ENCODE measurements around the gene DCDC2C. TPM values are rescaled to one million over a fixed set of nuclear protein-coding genes. Genes with fewer than 3 reads are reported as not detected.

The DCDC2C gene
- polyA plus RNA-seq, 2 of the 4 experiments (the other 2 are of a cell fraction) = not detected

- H3K9me3 ChIP-seq = no peaks in the 10 kb centered on the region
- no peak overlapping the region for H3K4me2 ChIP-seq
- H3K27ac ChIP-seq = no peak overlapping the region
- H3K4me3 ChIP-seq = no peak overlapping the region
- CTCF ChIA-PET = interaction anchor here (0.7 to 1.2 kb wide), 3 partner anchors 121 to 1771 kb away, joined by 3 read pairs; no protein-coding TSS in a partner anchor
- POLR2A ChIA-PET = no interaction called here
- FAIRE-seq (no peak), ATAC-seq (no peak), DNase-seq (ENCODE audit: low read depth in 1 of 2, low spot score in 1 of 2) (no peak)
- H3K4me1 ChIP-seq = peaks cover 8% of the 10 kb centered on the region; the same call in 2 of the 3 replicates
- TF ChIP-seq CBX2 (IDR thresholded peaks at IDR 0.05; ENCODE audit: borderline replicate concordance, low read depth) (no peak), PHF8 (IDR thresholded peaks at IDR 0.05; ENCODE audit: borderline replicate concordance, low read depth) (no peak), ATOH8 (CRISPR knock-in tag; IDR thresholded peaks at IDR 0.05; ENCODE audit: low read depth) (no peak), HMGXB4 (CRISPR knock-in tag; IDR thresholded peaks at IDR 0.05; ENCODE audit: borderline replicate concordance) (no peak), POLR2A (IDR thresholded peaks at IDR 0.05; ENCODE audit: low read length) (no peak), JUN (IDR thresholded peaks at IDR 0.05) (no peak), KDM5A (IDR thresholded peaks at IDR 0.05) (no peak), RAD21 (conservative IDR thresholded peaks at IDR 0.05 in 1 of 2, IDR thresholded peaks at IDR 0.05 in 1 of 2) (no peak), POLR2AphosphoS2 (conservative IDR thresholded peaks at IDR 0.05; ENCODE audit: low read length) (no peak), HES2 (IDR thresholded peaks at IDR 0.05) (no peak), BHLHE40 (IDR thresholded peaks at IDR 0.05; ENCODE audit: low read depth, low read length) (no peak), TFCP2L1 (CRISPR knock-in tag; IDR thresholded peaks at IDR 0.05) (no peak), EHF (CRISPR knock-in tag; IDR thresholded peaks at IDR 0.05) (no peak), ZNF302 (CRISPR knock-in tag; IDR thresholded peaks at IDR 0.05) (no peak), KDM1A (IDR thresholded peaks at IDR 0.05; ENCODE audit: low read depth) (no peak)
- 80% methylated on average over 36 of the region's 36 CpGs for WGBS (ENCODE audit: missing lambda C conversion rate)
These were observed 46.3 kb upstream of the DCDC2C start for GRCh38 chr2:3656762-3657721.

- H3K4me3 ChIP-seq = no peak within 1 kb of the TSS
- no peaks in the 10 kb centered on the region for H3K9me3 ChIP-seq
- no peak within 1 kb of the TSS for H3K27ac ChIP-seq
- WGBS (ENCODE audit: missing lambda C conversion rate) = 80% methylated on average over 7 of the region's 7 CpGs
- peaks cover 8% of the 10 kb centered on the region; the same call in 2 of the 3 replicates for H3K4me1 ChIP-seq
- no peak within 1 kb of the TSS for H3K4me2 ChIP-seq
- no peak for ATAC-seq
- no peak for DNase-seq (ENCODE audit: low read depth in 1 of 2, low spot score in 1 of 2)
- FAIRE-seq = no peak
- no peak for TF ChIP-seq ZFP36 (IDR thresholded peaks at IDR 0.05; ENCODE audit: borderline replicate concordance, partially characterized antibody)
- no peak for TF ChIP-seq USF2 (IDR thresholded peaks at IDR 0.05)
- TF ChIP-seq NR3C1 (IDR thresholded peaks at IDR 0.05) = no peak
- no peak for TF ChIP-seq MYC (IDR thresholded peaks at IDR 0.05; ENCODE audit: borderline replicate concordance, low read length)
- TF ChIP-seq FOSB (CRISPR knock-in tag; IDR thresholded peaks at IDR 0.05) = no peak
- TF ChIP-seq POLR2A (IDR thresholded peaks at IDR 0.05; ENCODE audit: low read length) = no peak
- no peak for TF ChIP-seq HEYL (CRISPR knock-in tag; IDR thresholded peaks at IDR 0.05)
- no peak for TF ChIP-seq SREBF2 (IDR thresholded peaks at IDR 0.05)
- no peak for TF ChIP-seq HOXB13 (CRISPR knock-in tag; IDR thresholded peaks at IDR 0.05; ENCODE audit: low read depth)
- TF ChIP-seq ELK1 (IDR thresholded peaks at IDR 0.05; ENCODE audit: low read depth, low read length) = no peak
- TF ChIP-seq MAX (IDR thresholded peaks at IDR 0.05) = no peak
- POLR2A ChIA-PET = no interaction called here
- CTCF ChIA-PET = no interaction called here
These were observed 45.5 kb upstream of the DCDC2C start, which contains the start of gene ALLC for GRCh38 chr2:3657881-3658280. TSS of gene ALLC (plus strand) at chr2:3658200. CDS start at chr2:3671158, 12,958 bp downstream.

Measured in A549 (cell line).